Spleen (tissue), 11 donors: ENCODE data around the gene TRUB1. TPM values are rescaled to one million over a fixed set of nuclear protein-coding genes. Genes with fewer than 3 reads are reported as not detected.

Source experiments
- DNase-seq: peaks from one replicate; pipeline ENCODE4 v3.0.0-alpha.2; 2020
- H3K27ac ChIP-seq, 8 donors: fragments of 200-600 bp; sonication (generic) in 7 of 8; 1 replicate in 4 of 8; 2 replicates in 4 of 8; pipeline versions ENCODE4 v1.5.0 to v1.8.0; 2016 to 2021; ENCODE audit warnings: inconsistent platforms in 4 of 8, mild to moderate bottlenecking in 4 of 8, moderate library complexity in 1 of 8
- H3K27me3 ChIP-seq, 7 donors: fragments of 200-600 bp; sonication (generic) in 6 of 7; replicated peaks in 1 of 7; 1 replicate in 4 of 7; 2 replicates in 3 of 7; pipeline versions ENCODE4 v1.5.0 to v1.8.0; 2016 to 2021; ENCODE audit warnings: inconsistent platforms in 3 of 7, mild to moderate bottlenecking in 1 of 7
- H3K36me3 ChIP-seq, 6 donors: fragments of 200-600 bp; sonication (generic) in 5 of 6; 1 replicate in 4 of 6; 2 replicates in 2 of 6; pipeline versions ENCODE4 v1.5.0 to v1.8.0; 2016 to 2021; ENCODE audit warnings: inconsistent platforms in 2 of 6
- H3K4me1 ChIP-seq, 6 donors: fragments of 200-600 bp; sonication (generic) in 5 of 6; 1 replicate in 3 of 6; 2 replicates in 3 of 6; pipeline versions ENCODE4 v1.5.0 to v1.8.0; 2016 to 2021; ENCODE audit warnings: inconsistent platforms in 3 of 6
- H3K4me3 ChIP-seq, 8 donors: fragments of 200-600 bp; sonication (generic) in 7 of 8; 1 replicate in 4 of 8; 2 replicates in 4 of 8; pipeline versions ENCODE4 v1.5.0 to v1.8.0; 2016 to 2021; ENCODE audit warnings: inconsistent platforms in 4 of 8, mild to moderate bottlenecking in 4 of 8, moderate library complexity in 2 of 8
- H3K9me3 ChIP-seq, 8 donors: fragments of 200-600 bp; sonication (generic) in 7 of 8; 1 replicate in 4 of 8; 2 replicates in 4 of 8; pipeline versions ENCODE4 v1.5.0 to v1.8.0; 2016 to 2021; ENCODE audit warnings: inconsistent platforms in 4 of 8
- CTCF ChIP-seq, 11 experiments: fragments of 200-600 bp in 7 of 11; fragments of 450-650 bp in 4 of 11; sonication (generic) in 4 of 11; IDR thresholded peaks in 8 of 11; conservative IDR thresholded peaks in 3 of 11; 1 replicate in 7 of 11; 2 replicates in 4 of 11; pipeline versions ENCODE4 v1.4.0 to v1.8.0; 2016 to 2021; ENCODE audit warnings: antibody characterized with exemption in 11 of 11, inconsistent platforms in 4 of 11, mild to moderate bottlenecking in 1 of 11
- POLR2A ChIP-seq, 3 donors: fragments of 450-650 bp; IDR thresholded peaks; one replicate each; pipeline ENCODE4 v1.5.1; 2017; ENCODE audit warnings: antibody characterized with exemption in 3 of 3, mild to moderate bottlenecking in 1 of 3
- POLR2AphosphoS5 ChIP-seq, 3 donors: sonication (generic); formaldehyde crosslinking; IDR thresholded peaks; one replicate each; pipeline ENCODE4 v1.5.1; 2017; ENCODE audit warnings: antibody characterized with exemption in 3 of 3
- WGBS, 5 donors: extraction: QIAGEN DNeasy Blood & Tissue Kit in 3 of 5; methylation state at CpG; one replicate each; pipeline versions ENCODE4 v1.1.5 to v1.1.7; 2013 to 2018; 5-methylcytosine and 5-hydroxymethylcytosine counted together
- intact Hi-C: fragments of 100-400 bp; cut with DNase I; formaldehyde crosslinking; loops from one replicate; pipeline ENCODE4 v1.15.0; 2023; ENCODE audit warnings: low total_unique reads
- polyA plus RNA-seq, 3 donors: library from polyadenylated mRNA; stranded (reverse); fragments of 200-250 nt; gene quantifications; one replicate each; pipeline ENCODE4 v1.2.1, GENCODE V29; 2013
- total RNA-seq, 7 donors: library from RNA; depleted of rRNA in 3 of 7; stranded (reverse); fragments of >200 nt in 3 of 7; fragmentation: NEBNext Ultra II Directional in 4 of 7; extraction: Animal tissue kit (Norgen Biotek cat#: 25700) in 4 of 7; gene quantifications; one replicate each; pipeline versions ENCODE4 v1.1.0 to v1.2.1, GENCODE V29; 2016 to 2021
- donor health status: healthy with polysubstance abuse.
- donor health status: DM: no; HTN: no; CAD: no; lungs with moderate emphysema.
- donor health status: DM: no; HTN: no; CAD: no.
- donor health status: Bipolar disorder and iron deficiency.
- donor health status: healthy.
- donor health status: DM: no; HTN: no; CAD: no.
- donor health status: DM: yes; HTN: yes; CAD: no.

Gene TRUB1
- total and polyA plus RNA-seq, 10 donors, result 4.8 to 22.8 (median 12.8) TPM

GRCh38 chr10:114982989-114983388 lies 45.0 kb downstream of the TRUB1 start:
- Histone ChIP-seq H3K9me3 (peaks cover 0 to 61% (median 54%) of the 10 kb centered on the region in 8 donors), H3K27ac (no peak overlapping the region), H3K27me3 (no peaks in the 10 kb centered on the region), H3K36me3 (peaks cover 0 to 55% (median 15%) of the 10 kb centered on the region in 6 donors), H3K4me1 (no peaks in the 10 kb centered on the region), H3K4me3 (no peak overlapping the region)
- intact Hi-C loops, result no loop called here
- no peak for DNase-seq
- no peak for TF ChIP-seq CTCF (IDR thresholded peaks at IDR 0.05 in 8 of 11, conservative IDR thresholded peaks at IDR 0.05 in 3 of 11)
- no peak for TF ChIP-seq POLR2A (IDR thresholded peaks at IDR 0.05)
- TF ChIP-seq POLR2AphosphoS5 (IDR thresholded peaks at IDR 0.05), result no peak

- peaks cover 0 to 42% (median 37%) of the 10 kb centered on the region in 8 donors for H3K9me3 ChIP-seq
- no peak overlapping the region for H3K27ac ChIP-seq
- TF ChIP-seq POLR2AphosphoS5 (IDR thresholded peaks at IDR 0.05), result no peak
- no peak for TF ChIP-seq CTCF (IDR thresholded peaks at IDR 0.05 in 8 of 11, conservative IDR thresholded peaks at IDR 0.05 in 3 of 11)
- no peak for TF ChIP-seq POLR2A (IDR thresholded peaks at IDR 0.05)
- H3K4me3 ChIP-seq, result no peak overlapping the region
- DNase-seq, result no peak
- intact Hi-C loops, result no loop called here
- peaks cover 0 to 38% (median 13%) of the 10 kb centered on the region in 6 donors for H3K36me3 ChIP-seq
- WGBS, 5 donors, result 81 to 100% (median 94%) methylated on average over 1 of the region's 1 CpG
- no peaks in the 10 kb centered on the region for H3K27me3 ChIP-seq
- H3K4me1 ChIP-seq, result no peaks in the 10 kb centered on the region
Measured at GRCh38 chr10:114987995-114988394, 50.0 kb downstream of the TRUB1 start.

GRCh38 chr10:114990586-114990985 lies 52.6 kb downstream of the TRUB1 start:
- DNase-seq, result no peak
- no peak overlapping the region for H3K4me3 ChIP-seq
- H3K4me1 ChIP-seq, result no peaks in the 10 kb centered on the region
- WGBS, 5 donors, result 65 to 92% (median 84%) methylated on average over 3 of the region's 3 CpGs
- no peak for TF ChIP-seq CTCF (IDR thresholded peaks at IDR 0.05 in 8 of 11, conservative IDR thresholded peaks at IDR 0.05 in 3 of 11)
- TF ChIP-seq POLR2AphosphoS5 (IDR thresholded peaks at IDR 0.05), result no peak
- no peak for TF ChIP-seq POLR2A (IDR thresholded peaks at IDR 0.05)
- no peaks in the 10 kb centered on the region for H3K27me3 ChIP-seq
- H3K27ac ChIP-seq, result no peak overlapping the region
- H3K9me3 ChIP-seq, result peaks cover 0 to 16% (median 11%) of the 10 kb centered on the region in 8 donors
- H3K36me3 ChIP-seq, result peaks cover 0 to 27% (median 0%) of the 10 kb centered on the region in 6 donors
- intact Hi-C loops, result no loop called here

GRCh38 chr10:114990991-114991390 lies 53.0 kb downstream of the TRUB1 start:
- Histone ChIP-seq H3K27ac (no peak overlapping the region), H3K9me3 (peaks cover 0 to 12% (median 10%) of the 10 kb centered on the region in 8 donors), H3K36me3 (peaks cover 0 to 27% (median 0%) of the 10 kb centered on the region in 6 donors), H3K4me1 (no peaks in the 10 kb centered on the region), H3K4me3 (no peak overlapping the region), H3K27me3 (no peaks in the 10 kb centered on the region)
- 77 to 87% (median 81%) methylated on average over 4 of the region's 4 CpGs for WGBS, 5 donors
- TF ChIP-seq POLR2AphosphoS5 (IDR thresholded peaks at IDR 0.05), result no peak
- TF ChIP-seq POLR2A (IDR thresholded peaks at IDR 0.05), result no peak
- no peak for TF ChIP-seq CTCF (IDR thresholded peaks at IDR 0.05 in 8 of 11, conservative IDR thresholded peaks at IDR 0.05 in 3 of 11)
- intact Hi-C loops, result no loop called here
- no peak for DNase-seq
